Caco-2 (cell line): ENCODE measurements around the gene NHERF2. TPM values are rescaled to one million over a fixed set of nuclear protein-coding genes. Genes with fewer than 3 reads are reported as not detected.

Experiments
- BruUV-seq: library from RNA; stranded (reverse); fragments of 400-500 nt; replicated peaks from 2 replicates; lab custom pipeline; 2021; lab: Mats Ljungman, UMichigan
- CTCF ChIA-PET: fragments of 300-600 bp; sonication (Branson Sonifier 250); formaldehyde crosslinking; loops from one replicate; lab custom pipeline; 2022; ENCODE audit warnings: antibody characterized with exemption; lab: Charles Lee
- POLR2A ChIA-PET: fragments of 300-600 bp; sonication (Branson Sonifier 250); formaldehyde crosslinking; loops from one replicate; lab custom pipeline; 2022; ENCODE audit warnings: antibody characterized with exemption; lab: Charles Lee
- DNase-seq, 2 experiments: peaks; one replicate each; pipeline versions ENCODE4 v3.0.0 to v3.0.0-alpha.2; 2020 to 2022
- H3K27me3 ChIP-seq: replicated peaks from 2 replicates; pipeline ENCODE4 v1.6.0; 2011; ENCODE audit warnings: low read length; ENCODE audit not compliant: control insufficient read depth, insufficient read depth
- H3K36me3 ChIP-seq: 2 replicates; pipeline ENCODE4 v1.5.1; 2011; ENCODE audit warnings: low read length; ENCODE audit not compliant: control insufficient read depth, insufficient read depth
- H3K4me1 ChIP-seq: fragments of 250-450 bp; sonication (Bioruptor Pico); 2 replicates; pipeline ENCODE4 v1.5.1; 2020; ENCODE audit warnings: mild to moderate bottlenecking
- H3K4me3 ChIP-seq: 2 replicates; pipeline ENCODE4 v1.5.1; 2011; ENCODE audit warnings: low read depth, mild to moderate bottlenecking, control low read depth, low read length
- H3K9me3 ChIP-seq: fragments of 250-450 bp; sonication (Bioruptor Pico); 2 replicates; pipeline ENCODE4 v1.5.1; 2020; ENCODE audit warnings: mild to moderate bottlenecking, moderate library complexity
- H3K27ac Mint-ChIP-seq: one replicate; pipeline ENCODE4 v1.8.0; 2022; ENCODE audit warnings: mixed read lengths; ENCODE audit not compliant: unreplicated experiment
- H3K27me3 Mint-ChIP-seq: one replicate; pipeline ENCODE4 v1.8.0; 2022; ENCODE audit warnings: mixed read lengths; ENCODE audit not compliant: insufficient read depth, unreplicated experiment
- H3K36me3 Mint-ChIP-seq: one replicate; pipeline ENCODE4 v1.8.0; 2022; ENCODE audit warnings: mild to moderate bottlenecking, mixed read lengths; ENCODE audit not compliant: insufficient read depth, unreplicated experiment
- H3K4me1 Mint-ChIP-seq: one replicate; pipeline ENCODE4 v1.8.0; 2022; ENCODE audit warnings: low read depth, mixed read lengths; ENCODE audit not compliant: unreplicated experiment
- H3K4me3 Mint-ChIP-seq: one replicate; pipeline ENCODE4 v1.8.0; 2022; ENCODE audit warnings: mild to moderate bottlenecking, moderate library complexity, mixed read lengths; ENCODE audit not compliant: unreplicated experiment
- H3K9me3 Mint-ChIP-seq: one replicate; pipeline ENCODE4 v1.8.0; 2022; ENCODE audit warnings: mixed read lengths; ENCODE audit not compliant: unreplicated experiment
- CTCF ChIP-seq, 2 experiments: fragments of 200-600 bp in 1 of 2; IDR thresholded peaks; 1 replicate in 1 of 2; 2 replicates in 1 of 2; pipeline versions ENCODE4 v1.5.1 to v1.8.0; 2011 to 2022; ENCODE audit warnings: antibody characterized with exemption in 1 of 2, control low read depth in 1 of 2, inconsistent platforms in 1 of 2, low read depth in 1 of 2, low read length in 1 of 2, mild to moderate bottlenecking in 1 of 2, moderate library complexity in 1 of 2; ENCODE audit not compliant: insufficient read depth in 1 of 2, severe bottlenecking in 1 of 2, unreplicated experiment in 1 of 2
- intact Hi-C: fragments of 100-400 bp; cut with micrococcal nuclease; formaldehyde crosslinking; loops from one replicate; pipeline ENCODE4 v1.10.0; 2022; ENCODE audit not compliant: unreplicated experiment
- total RNA-seq: library from RNA; stranded (reverse); gene quantifications from 2 replicates; pipeline ENCODE4 v1.2.3, GENCODE V29; 2022

The NHERF2 gene
- total RNA-seq, 1 experiment from 2014 or later: 26.6 TPM

- ChIA-PET CTCF (interaction anchor here (0.5 to 2.8 kb wide), 9 partner anchors 20 to 946 kb away, joined by 3 to 14 read pairs (median 5); partner anchors contain the start of genes NTHL1, PAQR4 and TSC2), POLR2A (interaction anchor here (0.6 to 0.9 kb wide), 3 partner anchors 59 to 171 kb away, joined by 4 to 7 read pairs (median 4); partner anchors contain the start of genes RPS2 and TRAF7)
- Mint-ChIP-seq H3K27me3 (no peaks in the 10 kb centered on the region), H3K36me3 (no peaks in the 10 kb centered on the region), H3K4me1 (peaks cover 18% of the 10 kb centered on the region), H3K27ac (no peak overlapping the region), H3K9me3 (no peaks in the 10 kb centered on the region), H3K4me3 (peak overlapping the region; percentile 74)
- peak; percentile 90 to 95 for TF ChIP-seq CTCF (IDR thresholded peaks at IDR 0.05; ENCODE audit: insufficient read depth in 1 of 2, low read depth in 1 of 2, low read length in 1 of 2, severe bottlenecking in 1 of 2, unreplicated experiment in 1 of 2)
- BruUV-seq: no TSS peak
- no peaks in the 10 kb centered on the region for H3K36me3 ChIP-seq
- DNase-seq: peak; percentile 85 to 93
- H3K4me1 ChIP-seq: peaks cover 17% of the 10 kb centered on the region
- H3K9me3 ChIP-seq: no peaks in the 10 kb centered on the region
- intact Hi-C loops: loop anchor here (1.0 to 2.0 kb wide), 3 partner anchors 23 to 68 kb away; partner anchors contain the start of genes NTHL1 and TSC2
- no peaks in the 10 kb centered on the region for H3K27me3 ChIP-seq
- peak overlapping the region; percentile 25 for H3K4me3 ChIP-seq
Measured at GRCh38 chr16:2023092-2024031, 3.3 kb upstream of the NHERF2 start.

DNA sequence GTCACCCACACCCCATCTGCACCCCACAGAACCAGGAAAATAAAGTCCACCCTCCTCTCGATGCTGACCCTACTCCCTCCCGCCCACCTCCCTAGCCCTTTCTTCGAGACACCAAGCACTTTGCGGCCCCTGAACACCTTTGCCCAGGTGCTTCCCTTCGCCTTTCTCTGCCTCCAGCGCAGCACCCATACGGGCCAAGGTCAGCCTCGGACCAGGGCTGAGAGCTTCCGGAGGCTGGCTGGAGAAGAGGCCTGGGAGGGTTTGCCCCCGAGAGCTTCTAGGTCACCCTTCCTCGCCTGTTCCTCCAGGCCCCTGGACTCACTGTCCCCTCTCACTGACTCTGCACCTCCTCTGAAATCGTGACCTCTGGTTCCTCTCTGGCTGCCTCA, 2.7 kb upstream of the NHERF2 start:
- TF ChIP-seq CTCF (IDR thresholded peaks at IDR 0.05; ENCODE audit: insufficient read depth in 1 of 2, low read depth in 1 of 2, low read length in 1 of 2, severe bottlenecking in 1 of 2, unreplicated experiment in 1 of 2): no peak
- Mint-ChIP-seq H3K27me3 (no peaks in the 10 kb centered on the region), H3K36me3 (no peaks in the 10 kb centered on the region), H3K27ac (no peak overlapping the region), H3K4me1 (peaks cover 18% of the 10 kb centered on the region), H3K9me3 (no peaks in the 10 kb centered on the region), H3K4me3 (peak overlapping the region; percentile 65)
- no peaks in the 10 kb centered on the region for H3K36me3 ChIP-seq
- DNase-seq: no peak
- intact Hi-C loops: no loop called here
- no peaks in the 10 kb centered on the region for H3K27me3 ChIP-seq
- no peak overlapping the region for H3K4me3 ChIP-seq
- CTCF ChIA-PET: interaction anchor here (0.5 to 2.8 kb wide), 5 partner anchors 20 to 659 kb away, joined by 3 to 13 read pairs (median 5); no protein-coding TSS in a partner anchor
- no peaks in the 10 kb centered on the region for H3K9me3 ChIP-seq
- peaks cover 17% of the 10 kb centered on the region for H3K4me1 ChIP-seq
- POLR2A ChIA-PET: no interaction called here
- no TSS peak for BruUV-seq

GRCh38 chr16:2025251-2025650, 1.5 kb upstream of the NHERF2 start:
- H3K9me3 Mint-ChIP-seq: no peaks in the 10 kb centered on the region
- peaks cover 18% of the 10 kb centered on the region for H3K4me1 Mint-ChIP-seq
- Histone ChIP-seq H3K4me3 (no peak overlapping the region), H3K4me1 (peaks cover 17% of the 10 kb centered on the region), H3K9me3 (no peaks in the 10 kb centered on the region), H3K36me3 (no peaks in the 10 kb centered on the region), H3K27me3 (no peaks in the 10 kb centered on the region)
- no TSS peak for BruUV-seq
- DNase-seq: no peak
- ChIA-PET CTCF (no interaction called here), POLR2A (no interaction called here)
- H3K36me3 Mint-ChIP-seq: no peaks in the 10 kb centered on the region
- no peaks in the 10 kb centered on the region for H3K27me3 Mint-ChIP-seq
- intact Hi-C loops: no loop called here
- no peak overlapping the region for H3K27ac Mint-ChIP-seq
- no peak for TF ChIP-seq CTCF (IDR thresholded peaks at IDR 0.05; ENCODE audit: insufficient read depth in 1 of 2, low read depth in 1 of 2, low read length in 1 of 2, severe bottlenecking in 1 of 2, unreplicated experiment in 1 of 2)
- peak overlapping the region; percentile 73 for H3K4me3 Mint-ChIP-seq
